ENCODE data around the gene PEX11A. TPM values are rescaled to one million over a fixed set of nuclear protein-coding genes. Genes with fewer than 3 reads are reported as not detected.
"Not testable (repeated sequence)": the region's sequence is repeated elsewhere in the genome, so short reads cannot be mapped to it uniquely, and the experiment has no call there.

The PEX11A gene
- total RNA-seq, 4 donors from 2014 or later: 18.4 to 134 (median 29.9) TPM

DNA sequence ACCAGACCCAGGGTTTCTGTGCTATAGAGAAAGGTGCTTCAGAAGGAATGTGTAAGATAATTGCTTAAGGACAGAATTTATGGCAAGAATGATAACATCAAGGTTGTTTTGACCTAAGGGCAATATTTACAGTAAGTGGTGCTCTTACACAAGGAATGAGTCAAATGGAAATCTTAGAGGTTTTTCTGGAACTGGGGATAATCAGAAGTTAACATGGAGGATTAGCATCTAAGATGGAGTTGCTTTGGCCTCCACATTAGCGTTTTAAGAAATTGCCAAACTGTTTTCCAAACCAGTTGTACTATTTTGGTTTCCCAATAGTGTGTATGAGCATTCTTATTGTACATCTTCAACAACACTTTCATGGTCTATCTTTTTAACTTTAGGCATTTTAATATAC, 3.1 kb upstream of the PEX11A start:
- no peak for TF ChIP-seq CTCF (IDR thresholded peaks at IDR 0.05)
- no peak for DNase-seq (ENCODE audit: low spot score)
- ATAC-seq (ENCODE audit: low FRiP score): no peak

- no peak for TF ChIP-seq CTCF (IDR thresholded peaks at IDR 0.05)
- DNase-seq (ENCODE audit: low spot score) (no peak), ATAC-seq (ENCODE audit: low FRiP score) (no peak)
Measured at GRCh38 chr15:89693091-89693490, 2.5 kb upstream of the PEX11A start.

GRCh38 chr15:89689930-89690275, 651 bp downstream of the PEX11A start:
- DNase-seq (ENCODE audit: low spot score); ATAC-seq (ENCODE audit: low FRiP score): not testable (repeated sequence)

- ATAC-seq (ENCODE audit: low FRiP score) (no peak), DNase-seq (ENCODE audit: low spot score) (no peak)
- TF ChIP-seq CTCF (IDR thresholded peaks at IDR 0.05): no peak
Measured at GRCh38 chr15:89686522-89686921, 4.0 kb downstream of the PEX11A start.

- ATAC-seq (ENCODE audit: low FRiP score) (no peak), DNase-seq (ENCODE audit: low spot score) (no peak)
- no peak for TF ChIP-seq CTCF (IDR thresholded peaks at IDR 0.05)
Measured at GRCh38 chr15:89685995-89686394, 4.6 kb downstream of the PEX11A start.

- ATAC-seq (ENCODE audit: low FRiP score): no peak
- no peak for TF ChIP-seq CTCF (IDR thresholded peaks at IDR 0.05)
- no peak for DNase-seq (ENCODE audit: low spot score)
Measured at GRCh38 chr15:89681146-89681545, 9.4 kb downstream of the PEX11A start.

- ATAC-seq (ENCODE audit: low FRiP score) (peak; percentile 92), DNase-seq (ENCODE audit: low spot score) (no peak)
- TF ChIP-seq CTCF (IDR thresholded peaks at IDR 0.05): no peak
Measured at GRCh38 chr15:89680282-89680873, 10.2 kb downstream of the PEX11A start.

GRCh38 chr15:89679212-89679611, 11.3 kb downstream of the PEX11A start, which contains the start of gene PLIN1:
PLIN1 (minus strand) TSS chr15:89679367; CDS start chr15:89677489, 1,878 bp downstream.
- no peak for TF ChIP-seq CTCF (IDR thresholded peaks at IDR 0.05)
- ATAC-seq (ENCODE audit: low FRiP score) (peak; percentile 22), DNase-seq (ENCODE audit: low spot score) (no peak)

Measured in omental fat pad (tissue), 4 donors.